H9 (cell line): Measurements from ENCODE around the gene CDRT4. TPM values are rescaled to one million over a fixed set of nuclear protein-coding genes. Genes with fewer than 3 reads are reported as not detected.

ENCODE experiments used
- DNase-seq: peaks from one replicate; pipeline ENCODE4 v3.0.0-alpha.2; 2017
- H2AFZ ChIP-seq: one replicate; pipeline ENCODE4 v1.6.1; 2013; ENCODE audit warnings: mild to moderate bottlenecking, low read length, control low read depth, moderate library complexity
- H2AK5ac ChIP-seq: 2 replicates; pipeline ENCODE4 v1.6.1; 2013; ENCODE audit warnings: low read length, control low read depth, mixed read lengths; ENCODE audit not compliant: insufficient read length
- H2BK120ac ChIP-seq: one replicate; pipeline ENCODE4 v1.6.1; 2013; ENCODE audit warnings: low read depth, mild to moderate bottlenecking, low read length, control low read depth, inconsistent platforms; ENCODE audit not compliant: poor library complexity, severe bottlenecking
- H2BK12ac ChIP-seq: 2 replicates; pipeline ENCODE4 v1.6.1; 2013; ENCODE audit warnings: low read length, control low read depth, mixed read lengths, low read depth; ENCODE audit not compliant: insufficient read length
- H2BK15ac ChIP-seq: 2 replicates; pipeline ENCODE4 v1.6.1; 2013; ENCODE audit warnings: low read depth, low read length, control low read depth
- H2BK20ac ChIP-seq: one replicate; pipeline ENCODE4 v1.6.1; 2013; ENCODE audit warnings: low read depth, mild to moderate bottlenecking, low read length, control low read depth, inconsistent platforms; ENCODE audit not compliant: poor library complexity, severe bottlenecking
- H2BK5ac ChIP-seq: 2 replicates; pipeline ENCODE4 v1.6.1; 2013; ENCODE audit warnings: low read length, control low read depth, mixed read lengths; ENCODE audit not compliant: insufficient read length
- H3K14ac ChIP-seq: 2 replicates; pipeline ENCODE4 v1.6.1; 2013; ENCODE audit warnings: low read length, control low read depth; ENCODE audit not compliant: insufficient read depth
- H3K18ac ChIP-seq: 2 replicates; pipeline ENCODE4 v1.6.1; 2013; ENCODE audit warnings: low read depth, mild to moderate bottlenecking, mixed read lengths, low read length, control low read depth; ENCODE audit not compliant: insufficient read length
- H3K23ac ChIP-seq: 2 replicates; pipeline ENCODE4 v1.6.1; 2013; ENCODE audit warnings: low read length, control low read depth, mixed read lengths, low read depth; ENCODE audit not compliant: insufficient read length
- H3K23me2 ChIP-seq: 2 replicates; pipeline ENCODE4 v1.6.1; 2013; ENCODE audit warnings: low read depth, mild to moderate bottlenecking, mixed read lengths, low read length, control low read depth; ENCODE audit not compliant: insufficient read length, poor library complexity, severe bottlenecking
- H3K27ac ChIP-seq: 2 replicates; pipeline ENCODE4 v1.5.1; 2013; ENCODE audit warnings: low read length, control low read depth, mixed read lengths, low read depth; ENCODE audit not compliant: insufficient read length
- H3K27me3 ChIP-seq: 2 replicates; pipeline ENCODE4 v1.6.1; 2013; ENCODE audit warnings: low read length, control low read depth, inconsistent platforms; ENCODE audit not compliant: insufficient read depth
- H3K4ac ChIP-seq: 2 replicates; pipeline ENCODE4 v1.6.1; 2013; ENCODE audit warnings: low read depth, mild to moderate bottlenecking, control low read depth, inconsistent platforms, low read length, moderate library complexity
- H3K4me1 ChIP-seq: 2 replicates; pipeline ENCODE4 v1.6.1; 2013; ENCODE audit warnings: low read length, control low read depth, inconsistent platforms; ENCODE audit not compliant: insufficient read depth
- H3K4me2 ChIP-seq: 2 replicates; pipeline ENCODE4 v1.6.1; 2013; ENCODE audit warnings: low read length, control low read depth, mixed read lengths; ENCODE audit not compliant: insufficient read length, insufficient read depth
- H3K56ac ChIP-seq: 2 replicates; pipeline ENCODE4 v1.6.1; 2013; ENCODE audit warnings: low read depth, mild to moderate bottlenecking, mixed read lengths, low read length, control low read depth; ENCODE audit not compliant: insufficient read length
- H3K79me1 ChIP-seq: 2 replicates; pipeline ENCODE4 v1.6.1; 2013; ENCODE audit warnings: low read depth, mild to moderate bottlenecking, moderate library complexity, low read length, control low read depth, inconsistent platforms; ENCODE audit not compliant: insufficient read depth, poor library complexity, severe bottlenecking
- H3K79me2 ChIP-seq: 2 replicates; pipeline ENCODE4 v1.6.1; 2013; ENCODE audit warnings: low read length, control low read depth, inconsistent platforms; ENCODE audit not compliant: insufficient read depth
- H3K9ac ChIP-seq: 2 replicates; pipeline ENCODE4 v1.6.1; 2013; ENCODE audit warnings: low read length, control low read depth, mixed read lengths; ENCODE audit not compliant: insufficient read length; ENCODE audit errors: extremely low read depth
- H3K9me3 ChIP-seq: one replicate; pipeline ENCODE4 v1.6.1; 2013; ENCODE audit warnings: low read depth, low read length, inconsistent platforms; ENCODE audit not compliant: control insufficient read depth
- H3T11ph ChIP-seq: one replicate; pipeline ENCODE4 v1.6.1; 2013; ENCODE audit warnings: mild to moderate bottlenecking, low read length, control low read depth, inconsistent platforms
- H4K20me1 ChIP-seq: one replicate; pipeline ENCODE4 v1.6.1; 2013; ENCODE audit not compliant: control insufficient read depth, insufficient read length, insufficient read depth
- H4K5ac ChIP-seq: 2 replicates; pipeline ENCODE4 v1.6.1; 2013; ENCODE audit warnings: low read depth, mild to moderate bottlenecking, mixed read lengths, low read length, control low read depth; ENCODE audit not compliant: insufficient read length
- H4K8ac ChIP-seq: replicated peaks from 2 replicates; pipeline ENCODE4 v1.6.1; 2013; ENCODE audit warnings: low read length, control low read depth, mixed read lengths, low read depth; ENCODE audit not compliant: insufficient read length
- H4K91ac ChIP-seq: 2 replicates; pipeline ENCODE4 v1.6.1; 2013; ENCODE audit warnings: low read depth, mild to moderate bottlenecking, moderate library complexity, mixed read lengths, low read length, control low read depth; ENCODE audit not compliant: insufficient read length
- H3K27ac Mint-ChIP-seq, 3 experiments: 2 replicates in 2 of 3; 3 replicates in 1 of 3; pipeline ENCODE4 v1.8.0; 2020 to 2021; ENCODE audit warnings: mixed read lengths in 3 of 3, mild to moderate bottlenecking in 1 of 3, moderate library complexity in 1 of 3
- H3K27me3 Mint-ChIP-seq: 2 replicates; pipeline ENCODE4 v1.8.0; 2021; ENCODE audit warnings: low read depth, mild to moderate bottlenecking, moderate library complexity, mixed read lengths
- H3K36me3 Mint-ChIP-seq, 3 experiments: 2 replicates in 2 of 3; 3 replicates in 1 of 3; pipeline ENCODE4 v1.8.0; 2020 to 2021; ENCODE audit warnings: low read depth in 3 of 3, mixed read lengths in 3 of 3; ENCODE audit not compliant: insufficient read depth in 1 of 3
- H3K4me1 Mint-ChIP-seq, 2 experiments: 2 replicates each; pipeline ENCODE4 v1.8.0; 2020; ENCODE audit warnings: mixed read lengths in 2 of 2
- H3K4me3 Mint-ChIP-seq, 2 experiments: 2 replicates in 1 of 2; 3 replicates in 1 of 2; pipeline ENCODE4 v1.8.0; 2020 to 2021; ENCODE audit warnings: mild to moderate bottlenecking in 2 of 2, mixed read lengths in 2 of 2, moderate library complexity in 1 of 2
- H3K9me3 Mint-ChIP-seq, 2 experiments: 2 replicates in 1 of 2; 3 replicates in 1 of 2; pipeline ENCODE4 v1.8.0; 2020; ENCODE audit warnings: mild to moderate bottlenecking in 2 of 2, mixed read lengths in 2 of 2, moderate library complexity in 1 of 2
- WGBS: extraction: QIAGEN DNeasy Blood & Tissue Kit; methylation state at CpG from one replicate; pipeline ENCODE4 v1.1.7; 2013; ENCODE audit warnings: missing lambda C conversion rate, low lambda C conversion rate, mixed read lengths; ENCODE audit not compliant: insufficient read length; ENCODE audit errors: extremely low coverage; 5-methylcytosine and 5-hydroxymethylcytosine counted together
- total RNA-seq: library from RNA; stranded (reverse); gene quantifications from 2 replicates; pipeline ENCODE4 v1.2.1, GENCODE V29; 2021
- TF ChIP-seq, protein P1 (sequence below): fragments of 200-600 bp; sonication (generic); conservative IDR thresholded peaks from 3 replicates; pipeline ENCODE4 v1.8.0; 2021; ENCODE audit warnings: antibody characterized with exemption, mild to moderate bottlenecking

Gene CDRT4
- total RNA-seq, 1 experiment from 2014 or later: 3.8 TPM

GRCh38 chr17:15406081-15406480 is 61.3 kb downstream of the CDRT4 start:
- Mint-ChIP-seq H3K9me3 (no peaks in the 10 kb centered on the region), H3K36me3 (no peaks in the 10 kb centered on the region), H3K4me3 (no peak overlapping the region), H3K27ac (no peak overlapping the region), H3K27me3 (peaks cover 4% of the 10 kb centered on the region), H3K4me1 (0 out of 4 replicates have a peak, but pooled peaks cover 0 to 4% of the 10 kb centered on the region in 2 experiments)
- H3K4me2 ChIP-seq: no peak overlapping the region
- no peak overlapping the region for H4K91ac ChIP-seq
- H2BK12ac ChIP-seq: no peak overlapping the region
- no peak overlapping the region for H2BK5ac ChIP-seq
- no peaks in the 10 kb centered on the region for H3K79me2 ChIP-seq
- no peaks in the 10 kb centered on the region for H3K4me1 ChIP-seq
- TF ChIP-seq, protein P1, sequence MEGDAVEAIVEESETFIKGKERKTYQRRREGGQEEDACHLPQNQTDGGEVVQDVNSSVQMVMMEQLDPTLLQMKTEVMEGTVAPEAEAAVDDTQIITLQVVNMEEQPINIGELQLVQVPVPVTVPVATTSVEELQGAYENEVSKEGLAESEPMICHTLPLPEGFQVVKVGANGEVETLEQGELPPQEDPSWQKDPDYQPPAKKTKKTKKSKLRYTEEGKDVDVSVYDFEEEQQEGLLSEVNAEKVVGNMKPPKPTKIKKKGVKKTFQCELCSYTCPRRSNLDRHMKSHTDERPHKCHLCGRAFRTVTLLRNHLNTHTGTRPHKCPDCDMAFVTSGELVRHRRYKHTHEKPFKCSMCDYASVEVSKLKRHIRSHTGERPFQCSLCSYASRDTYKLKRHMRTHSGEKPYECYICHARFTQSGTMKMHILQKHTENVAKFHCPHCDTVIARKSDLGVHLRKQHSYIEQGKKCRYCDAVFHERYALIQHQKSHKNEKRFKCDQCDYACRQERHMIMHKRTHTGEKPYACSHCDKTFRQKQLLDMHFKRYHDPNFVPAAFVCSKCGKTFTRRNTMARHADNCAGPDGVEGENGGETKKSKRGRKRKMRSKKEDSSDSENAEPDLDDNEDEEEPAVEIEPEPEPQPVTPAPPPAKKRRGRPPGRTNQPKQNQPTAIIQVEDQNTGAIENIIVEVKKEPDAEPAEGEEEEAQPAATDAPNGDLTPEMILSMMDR: no peak
- no peak overlapping the region for H3K18ac ChIP-seq
- H2BK120ac ChIP-seq: no peak overlapping the region
- H3K23me2 ChIP-seq: no peaks in the 10 kb centered on the region
- no peak overlapping the region for H2AFZ ChIP-seq
- H3T11ph ChIP-seq: no peak overlapping the region
- H3K9me3 ChIP-seq: no peaks in the 10 kb centered on the region
- no peak overlapping the region for H3K23ac ChIP-seq
- H2AK5ac ChIP-seq: no peak overlapping the region
- H3K79me1 ChIP-seq: no peaks in the 10 kb centered on the region
- no peaks in the 10 kb centered on the region for H4K20me1 ChIP-seq
- H3K56ac ChIP-seq: no peak overlapping the region
- no peak for DNase-seq
- no peak overlapping the region for H3K27ac ChIP-seq
- no peak overlapping the region for H3K14ac ChIP-seq
- no peak overlapping the region for H3K4ac ChIP-seq
- H4K8ac ChIP-seq: no peak overlapping the region
- no peak overlapping the region for H2BK15ac ChIP-seq
- H3K9ac ChIP-seq: no peak overlapping the region
- no peaks in the 10 kb centered on the region for H3K27me3 ChIP-seq
- no peak overlapping the region for H4K5ac ChIP-seq
- WGBS: no CpG with 5 or more reads among the region's 5 CpGs
- H2BK20ac ChIP-seq: no peak overlapping the region
